Mucosa of descending colon (tissue), 3 donors: ENCODE data around the gene CIZ1. TPM values are rescaled to one million over a fixed set of nuclear protein-coding genes. Genes with fewer than 3 reads are reported as not detected.

Source experiments
- ATAC-seq: fragments of 200-7000 bp; cut with Tn5 transposase; one replicate; pipeline ENCODE4 v1.9.1; 2020; ENCODE audit warnings: mild to moderate bottlenecking, moderate library complexity
- DNase-seq, 3 donors: peaks; one replicate each; pipeline ENCODE4 v3.0.0-alpha.2; 2020
- H3K36me3 ChIP-seq: fragments of 200-600 bp; one replicate; pipeline ENCODE4 v1.8.0; 2021; ENCODE audit warnings: low read depth, mild to moderate bottlenecking
- H3K4me1 ChIP-seq: fragments of 200-600 bp; one replicate; pipeline ENCODE4 v1.8.0; 2021; ENCODE audit warnings: low read depth, mild to moderate bottlenecking
- H3K4me3 ChIP-seq: fragments of 200-600 bp; one replicate; pipeline ENCODE4 v1.8.0; 2021; ENCODE audit warnings: mild to moderate bottlenecking
- H3K9me3 ChIP-seq: fragments of 200-600 bp; one replicate; pipeline ENCODE4 v1.8.0; 2021; ENCODE audit warnings: mild to moderate bottlenecking
- CTCF ChIP-seq: fragments of 200-600 bp; IDR thresholded peaks from one replicate; pipeline ENCODE4 v1.8.0; 2022; ENCODE audit warnings: antibody characterized with exemption, mild to moderate bottlenecking
- intact Hi-C, 2 donors: fragments of 100-400 bp; cut with DNase I in 1 of 2; cut with micrococcal nuclease in 1 of 2; formaldehyde crosslinking; loops; one replicate each; pipeline versions ENCODE4 v1.11.0 to v1.11.1; 2022; cut with DNase I, micrococcal nuclease
- total RNA-seq, 3 donors: library from RNA; stranded (reverse); fragmentation: NEBNext Ultra II Directional in 2 of 3; extraction: Animal tissue kit (Norgen Biotek cat#: 25700) in 2 of 3; gene quantifications; one replicate each; pipeline versions ENCODE4 v1.2.1 to v1.2.4, GENCODE V29; 2021 to 2023
- donor health status: DM: no; HTN: no; CAD: no; lungs with moderate emphysema.
- donor health status: DM: no; HTN: no; CAD: no.
- donor health status: DM: no; HTN: yes; CAD: no.

Gene CIZ1
- total RNA-seq, 3 donors from 2014 or later = 88.0 to 176 (median 105) TPM

DNA sequence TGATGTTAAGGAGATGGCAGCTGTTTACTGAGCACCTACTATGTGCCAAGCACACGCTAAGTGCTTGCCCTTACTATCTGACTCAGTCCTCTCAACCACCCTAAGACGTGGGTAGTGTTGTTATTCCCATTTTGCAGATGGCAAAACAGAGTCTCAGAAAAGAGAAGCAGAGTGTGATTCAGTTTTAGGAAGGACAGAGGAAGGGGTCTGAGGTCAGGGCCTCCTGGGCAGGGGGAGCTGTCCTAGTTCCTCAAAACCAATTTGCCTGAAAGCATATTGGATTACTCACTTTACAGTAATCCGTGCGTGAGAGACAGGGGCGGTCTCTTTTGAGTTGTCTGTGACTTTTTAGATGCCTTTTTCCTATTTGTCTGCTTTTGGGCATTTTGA lies 35.0 kb upstream of the CIZ1 start:
- no peak for ATAC-seq
- no peaks in the 10 kb centered on the region for H3K4me1 ChIP-seq
- H3K36me3 ChIP-seq = no peaks in the 10 kb centered on the region
- no peak for DNase-seq
- no peaks in the 10 kb centered on the region for H3K9me3 ChIP-seq
- H3K4me3 ChIP-seq = no peak overlapping the region
- intact Hi-C loops = no loop called here
- TF ChIP-seq CTCF = no peak

GRCh38 chr9:128225770-128226411 lies 34.5 kb upstream of the CIZ1 start:
- H3K4me3 ChIP-seq = no peak overlapping the region
- H3K4me1 ChIP-seq = no peaks in the 10 kb centered on the region
- H3K36me3 ChIP-seq = no peaks in the 10 kb centered on the region
- intact Hi-C loops = no loop called here
- DNase-seq = no peak
- no peak for ATAC-seq
- H3K9me3 ChIP-seq = no peaks in the 10 kb centered on the region
- no peak for TF ChIP-seq CTCF

DNA sequence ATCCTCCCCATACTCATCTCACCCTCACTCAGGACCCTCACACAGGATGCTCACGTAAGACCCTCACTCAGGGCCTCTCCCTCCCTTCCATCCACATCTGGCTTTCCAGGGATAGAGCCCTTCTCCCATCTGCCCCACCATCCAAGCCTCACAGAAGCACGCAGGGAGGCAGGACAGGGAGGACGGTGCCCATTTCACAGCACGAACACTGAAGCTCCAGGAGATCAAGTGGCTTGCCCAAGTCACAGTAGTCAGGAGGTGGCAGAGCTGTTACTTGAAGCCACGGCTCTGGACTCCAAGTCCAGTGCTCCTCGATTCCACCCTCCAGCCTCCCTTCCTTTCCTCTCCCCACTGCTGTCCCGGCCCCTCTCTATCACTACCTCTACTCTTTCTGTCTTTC lies 33.5 kb upstream of the CIZ1 start:
- no peak for ATAC-seq
- no peak overlapping the region for H3K4me3 ChIP-seq
- H3K36me3 ChIP-seq = no peaks in the 10 kb centered on the region
- no peaks in the 10 kb centered on the region for H3K4me1 ChIP-seq
- no peaks in the 10 kb centered on the region for H3K9me3 ChIP-seq
- no peak for DNase-seq
- TF ChIP-seq CTCF = no peak
- intact Hi-C loops = no loop called here

- H3K9me3 ChIP-seq = no peaks in the 10 kb centered on the region
These were observed 31.7 kb upstream of the CIZ1 start for GRCh38 chr9:128222880-128223670.

GRCh38 chr9:128222026-128222425 lies 30.7 kb upstream of the CIZ1 start:
- Histone ChIP-seq H3K4me3 (no peak overlapping the region), H3K9me3 (no peaks in the 10 kb centered on the region), H3K4me1 (peaks cover 9% of the 10 kb centered on the region), H3K36me3 (no peaks in the 10 kb centered on the region)
- DNase-seq (no peak), ATAC-seq (no peak)
- intact Hi-C loops = no loop called here
- no peak for TF ChIP-seq CTCF

More at GRCh38 chr9:128222880-128223670, 31.7 kb upstream of the CIZ1 start:
- Histone ChIP-seq H3K4me3 (no peak overlapping the region), H3K4me1 (peaks cover 4% of the 10 kb centered on the region), H3K36me3 (no peaks in the 10 kb centered on the region)
- intact Hi-C loops = no loop called here
- no peak for TF ChIP-seq CTCF
- DNase-seq (no peak), ATAC-seq (no peak)
